ENCODE data around the gene SRSF8.
A peak's percentile ranks its signal among the peaks of the same experiment; 100 is the strongest.

Gene SRSF8

GRCh38 chr11:95084509-95084908 is 17.8 kb downstream of the SRSF8 start:
- Mint-ChIP-seq H3K27me3 (no peaks in the 10 kb centered on the region), H3K4me3 (no peak overlapping the region), H3K4me1 (peaks cover 20% of the 10 kb centered on the region), H3K27ac (no peak overlapping the region), H3K9me3 (no peaks in the 10 kb centered on the region), H3K36me3 (no peaks in the 10 kb centered on the region)
- ATAC-seq: no peak

GRCh38 chr11:95085117-95085816 is 18.5 kb downstream of the SRSF8 start:
- Mint-ChIP-seq H3K27me3 (no peaks in the 10 kb centered on the region), H3K36me3 (no peaks in the 10 kb centered on the region), H3K9me3 (no peaks in the 10 kb centered on the region), H3K27ac (peak overlapping the region; percentile 15), H3K4me3 (no peak overlapping the region), H3K4me1 (peaks cover 22% of the 10 kb centered on the region)
- no peak for ATAC-seq

GRCh38 chr11:95086151-95086550 is 19.4 kb downstream of the SRSF8 start:
- Mint-ChIP-seq H3K36me3 (no peaks in the 10 kb centered on the region), H3K27ac (peak overlapping the region; percentile 15), H3K4me3 (no peak overlapping the region), H3K4me1 (peaks cover 31% of the 10 kb centered on the region), H3K27me3 (no peaks in the 10 kb centered on the region), H3K9me3 (no peaks in the 10 kb centered on the region)
- no peak for ATAC-seq

DNA sequence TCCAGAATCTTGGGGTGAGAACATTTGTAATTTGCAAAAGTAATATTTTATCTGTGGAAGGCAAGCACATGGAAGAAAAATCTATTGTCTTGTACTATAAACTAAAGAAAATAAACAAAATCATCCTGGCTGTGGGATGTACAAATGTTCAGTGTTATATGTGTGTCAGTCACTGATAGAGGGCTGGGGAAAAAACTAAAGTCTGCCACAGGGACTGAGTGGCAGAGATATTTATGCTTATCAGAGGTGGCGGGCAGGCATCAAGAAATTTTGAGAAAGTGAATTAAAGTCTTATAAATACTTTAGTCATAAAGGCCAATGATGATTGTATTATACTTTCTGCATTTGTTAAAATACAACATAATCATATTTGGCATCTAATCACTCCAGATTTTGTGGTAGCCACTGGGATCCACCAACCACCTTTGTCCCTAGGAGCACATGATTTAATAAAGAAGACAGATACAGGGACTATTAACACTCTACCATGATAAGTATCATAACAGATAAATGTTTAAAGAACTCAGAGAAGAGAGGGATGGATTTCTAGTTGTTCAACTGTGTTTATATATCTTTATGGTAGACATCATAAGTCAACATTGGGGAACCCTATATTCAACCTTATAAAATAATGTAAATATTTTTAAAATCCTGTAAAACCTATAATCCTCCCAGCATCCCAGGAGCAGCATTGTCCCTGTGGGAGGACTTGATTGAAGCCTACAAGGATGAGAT is 20.3 kb downstream of the SRSF8 start:
- H3K27ac Mint-ChIP-seq: peak overlapping the region; percentile 15
- peaks cover 3% of the 10 kb centered on the region for H3K36me3 Mint-ChIP-seq
- H3K4me1 Mint-ChIP-seq: peaks cover 40% of the 10 kb centered on the region
- no peaks in the 10 kb centered on the region for H3K9me3 Mint-ChIP-seq
- ATAC-seq: no peak
- H3K4me3 Mint-ChIP-seq: no peak overlapping the region
- no peaks in the 10 kb centered on the region for H3K27me3 Mint-ChIP-seq

GRCh38 chr11:95088946-95089619 is 22.4 kb downstream of the SRSF8 start:
- ATAC-seq: peak; percentile 86
- Mint-ChIP-seq H3K27me3 (no peaks in the 10 kb centered on the region), H3K4me3 (peak overlapping the region; percentile 99), H3K4me1 (peaks cover 59% of the 10 kb centered on the region), H3K27ac (peak overlapping the region; percentile 99), H3K36me3 (peaks cover 5% of the 10 kb centered on the region), H3K9me3 (no peaks in the 10 kb centered on the region)

DNA sequence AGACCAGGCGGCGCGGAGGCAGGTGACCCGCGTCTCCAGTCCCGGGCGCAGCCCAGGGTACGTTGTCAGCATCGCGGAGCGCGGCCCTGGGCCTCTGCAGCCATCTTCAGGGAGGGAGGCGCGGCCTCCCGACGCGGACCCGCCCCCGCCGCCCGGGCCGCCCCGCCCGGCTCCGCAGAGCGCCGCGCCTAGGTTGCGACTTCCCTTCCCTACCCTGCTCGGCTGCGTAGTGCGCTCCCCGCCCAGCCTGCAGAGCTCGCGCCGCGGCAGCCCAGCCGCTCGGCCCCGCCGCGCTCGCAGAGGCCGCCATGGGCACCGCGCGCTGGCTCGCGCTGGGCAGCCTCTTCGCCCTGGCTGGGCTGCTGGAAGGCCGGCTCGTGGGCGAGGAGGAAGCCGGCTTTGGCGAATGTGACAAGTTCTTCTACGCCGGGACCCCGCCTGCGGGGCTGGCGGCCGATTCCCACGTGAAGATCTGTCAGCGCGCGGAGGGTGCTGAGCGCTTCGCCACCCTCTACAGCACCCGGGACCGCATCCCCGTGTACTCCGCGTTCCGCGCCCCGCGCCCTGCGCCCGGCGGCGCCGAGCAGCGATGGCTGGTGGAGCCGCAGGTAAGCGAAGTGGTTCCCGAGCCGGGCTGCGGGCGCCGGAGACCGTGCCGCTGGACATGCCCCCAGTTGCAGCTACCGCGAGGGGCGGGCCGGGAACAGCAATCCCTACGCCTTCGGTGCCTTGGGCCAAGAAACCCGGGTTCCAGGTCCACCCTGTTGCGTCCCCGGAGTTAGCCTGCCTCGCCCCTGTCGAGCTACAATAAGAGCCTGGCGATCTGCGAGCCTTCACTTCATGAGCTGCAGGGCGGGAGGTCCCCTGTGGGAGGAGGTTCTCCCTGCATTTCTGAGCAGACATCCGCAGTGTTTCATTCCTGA is 23.2 kb downstream of the SRSF8 start, which contains the start of gene ENDOD1:
ENDOD1 (plus strand) TSS at position 227 of the 923 bp plus-strand sequence; CDS start at position 309, 82 bp downstream.
- Mint-ChIP-seq H3K9me3 (no peaks in the 10 kb centered on the region), H3K36me3 (peaks cover 5% of the 10 kb centered on the region), H3K27ac (peak within 1 kb of the TSS; percentile 99), H3K4me3 (peak within 1 kb of the TSS; percentile 99), H3K4me1 (peaks cover 54% of the 10 kb centered on the region), H3K27me3 (no peaks in the 10 kb centered on the region)
- ATAC-seq: peak; percentile 98

- no peak overlapping the region for H3K4me3 Mint-ChIP-seq
- peaks cover 67% of the 10 kb centered on the region for H3K4me1 Mint-ChIP-seq
- H3K27ac Mint-ChIP-seq: peak overlapping the region; percentile 5
- ATAC-seq: no peak
- H3K27me3 Mint-ChIP-seq: no peaks in the 10 kb centered on the region
- H3K9me3 Mint-ChIP-seq: no peaks in the 10 kb centered on the region
- peaks cover 5% of the 10 kb centered on the region for H3K36me3 Mint-ChIP-seq
Observed at GRCh38 chr11:95091663-95092180, 25.0 kb downstream of the SRSF8 start.

DNA sequence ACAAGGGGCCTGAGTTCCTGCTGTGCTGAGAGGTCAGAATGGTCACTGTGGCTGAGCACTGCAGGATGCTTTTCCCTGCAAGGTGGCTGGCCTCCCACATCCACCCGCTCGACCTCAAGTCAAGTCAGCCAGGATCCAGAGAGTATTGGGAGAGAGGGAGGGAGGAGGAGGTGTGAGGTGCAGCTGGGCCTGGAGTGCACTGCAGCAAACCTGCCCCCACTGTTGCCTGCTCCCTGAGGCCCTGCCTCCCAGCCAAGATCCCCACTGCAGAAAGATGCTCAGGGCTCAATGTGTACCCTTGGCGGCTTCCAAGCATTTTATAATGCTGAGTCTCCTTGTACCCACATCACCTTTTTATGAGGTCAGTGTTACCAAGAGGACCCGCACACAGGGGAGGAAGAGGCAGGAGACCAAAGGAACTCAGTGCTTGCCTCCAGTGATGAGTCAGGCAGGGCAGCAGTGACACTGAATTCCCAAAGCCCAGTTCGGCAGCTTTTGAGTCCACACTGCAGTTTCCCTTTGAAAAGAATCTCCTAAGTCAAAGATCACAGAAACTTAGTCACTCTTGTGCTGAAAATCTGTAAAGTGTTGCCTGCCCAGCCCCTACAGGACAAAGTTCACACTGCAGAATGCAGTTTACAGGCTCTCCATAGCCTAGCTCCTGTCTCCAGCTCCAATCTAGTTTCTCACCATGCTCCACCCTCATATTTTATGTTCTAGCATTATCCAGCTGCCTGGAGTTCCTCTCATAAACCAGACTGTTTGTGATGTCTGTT is 26.0 kb downstream of the SRSF8 start:
- H3K27ac Mint-ChIP-seq: peak overlapping the region; percentile 65
- peaks cover 5% of the 10 kb centered on the region for H3K36me3 Mint-ChIP-seq
- ATAC-seq: no peak
- H3K4me3 Mint-ChIP-seq: peak overlapping the region; percentile 32
- no peaks in the 10 kb centered on the region for H3K27me3 Mint-ChIP-seq
- peaks cover 77% of the 10 kb centered on the region for H3K4me1 Mint-ChIP-seq
- no peaks in the 10 kb centered on the region for H3K9me3 Mint-ChIP-seq

DNA sequence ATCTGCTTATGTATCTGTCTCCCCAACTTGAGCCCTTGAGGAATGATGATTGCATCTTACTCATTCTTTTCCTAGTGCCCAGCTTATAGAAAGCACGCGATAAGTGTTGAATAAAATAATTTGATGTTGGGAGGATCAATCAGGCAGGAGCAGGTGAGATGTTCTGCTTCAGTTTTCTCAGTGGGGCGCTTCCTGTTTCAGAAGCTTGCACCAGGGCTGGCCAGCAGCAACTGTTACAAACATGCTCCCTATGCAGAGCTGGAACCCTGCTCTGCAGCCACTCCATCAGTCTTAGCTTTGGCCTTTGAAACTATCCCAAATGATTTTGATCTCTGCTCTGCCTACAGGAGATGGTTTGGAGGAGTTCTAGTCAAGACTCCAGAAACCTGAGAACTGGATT is 26.8 kb downstream of the SRSF8 start:
- peak overlapping the region; percentile 65 for H3K27ac Mint-ChIP-seq
- peaks cover 5% of the 10 kb centered on the region for H3K36me3 Mint-ChIP-seq
- ATAC-seq: no peak

GRCh38 chr11:95095858-95096587 is 29.3 kb downstream of the SRSF8 start:
- peak; percentile 95 for ATAC-seq
- no peaks in the 10 kb centered on the region for H3K27me3 Mint-ChIP-seq
- H3K4me1 Mint-ChIP-seq: peaks cover 80% of the 10 kb centered on the region
- peak overlapping the region; percentile 42 for H3K27ac Mint-ChIP-seq
- peaks cover 10% of the 10 kb centered on the region for H3K36me3 Mint-ChIP-seq
- H3K9me3 Mint-ChIP-seq: no peaks in the 10 kb centered on the region
- H3K4me3 Mint-ChIP-seq: peak overlapping the region; percentile 46

More for the DNA sequence above, 26.8 kb downstream of the SRSF8 start:
- Mint-ChIP-seq H3K4me3 (peak overlapping the region; percentile 32), H3K4me1 (peaks cover 80% of the 10 kb centered on the region), H3K27me3 (no peaks in the 10 kb centered on the region), H3K9me3 (no peaks in the 10 kb centered on the region)

GRCh38 chr11:95097209-95097608 is 30.5 kb downstream of the SRSF8 start:
- peaks cover 5% of the 10 kb centered on the region for H3K36me3 Mint-ChIP-seq
- H3K4me1 Mint-ChIP-seq: peaks cover 69% of the 10 kb centered on the region
- H3K27ac Mint-ChIP-seq: peak overlapping the region; percentile 42
- ATAC-seq: no peak
- H3K4me3 Mint-ChIP-seq: no peak overlapping the region
- H3K9me3 Mint-ChIP-seq: no peaks in the 10 kb centered on the region
- no peaks in the 10 kb centered on the region for H3K27me3 Mint-ChIP-seq

- Mint-ChIP-seq H3K4me3 (no peak overlapping the region), H3K36me3 (peaks cover 12% of the 10 kb centered on the region), H3K27me3 (no peaks in the 10 kb centered on the region), H3K27ac (peak overlapping the region; percentile 44), H3K4me1 (peaks cover 60% of the 10 kb centered on the region), H3K9me3 (no peaks in the 10 kb centered on the region)
- ATAC-seq: no peak
Observed at GRCh38 chr11:95098826-95099225, 32.1 kb downstream of the SRSF8 start.

GRCh38 chr11:95100191-95100648 is 33.5 kb downstream of the SRSF8 start:
- H3K4me1 Mint-ChIP-seq: peaks cover 58% of the 10 kb centered on the region
- H3K4me3 Mint-ChIP-seq: no peak overlapping the region
- H3K36me3 Mint-ChIP-seq: peaks cover 12% of the 10 kb centered on the region
- no peaks in the 10 kb centered on the region for H3K9me3 Mint-ChIP-seq
- no peaks in the 10 kb centered on the region for H3K27me3 Mint-ChIP-seq
- no peak overlapping the region for H3K27ac Mint-ChIP-seq
- ATAC-seq: no peak

Data from stimulated activated memory B cell treated with anti-CD40 and anti-IgM and Interleukin-4, amounts not matched to agents 10 μg/mL and 1 μg/mL and 100 μg/mL, for 72 hours (primary cell).